HG02970 (cell line): ENCODE results near the gene ERAL1.
"Not testable (repeated sequence)": the region's sequence is repeated elsewhere in the genome, so short reads cannot be mapped to it uniquely, and the experiment has no call there.

ENCODE experiments used
- ATAC-seq: cut with Tn5 transposase; IDR thresholded peaks from one replicate; pipeline ENCODE4 v1.9.1; 2021; ENCODE audit warnings: mild to moderate bottlenecking, moderate library complexity, moderate number of reproducible peaks; ENCODE audit not compliant: unreplicated experiment, low FRiP score

The ERAL1 gene

DNA sequence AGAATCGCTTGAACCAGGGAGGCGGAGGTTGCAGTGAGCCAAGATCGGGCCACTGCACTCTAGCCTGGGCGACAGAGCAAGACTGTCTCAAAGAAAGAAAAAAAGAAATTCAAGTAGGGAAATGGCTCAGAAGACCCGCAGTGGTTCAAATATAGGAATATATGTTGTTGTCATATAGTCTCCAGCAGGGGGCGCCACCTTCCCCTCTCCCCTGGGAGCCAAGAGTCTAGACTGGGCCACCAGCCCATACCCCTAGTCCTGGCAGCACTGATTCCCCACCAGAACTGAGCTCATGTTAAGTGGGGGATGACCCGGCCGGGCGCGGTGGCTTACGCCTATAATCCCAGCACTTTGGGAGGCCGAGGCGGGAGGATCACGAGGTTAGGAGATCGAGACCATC is 6.1 kb upstream of the ERAL1 start:
- not testable (repeated sequence) for ATAC-seq

DNA sequence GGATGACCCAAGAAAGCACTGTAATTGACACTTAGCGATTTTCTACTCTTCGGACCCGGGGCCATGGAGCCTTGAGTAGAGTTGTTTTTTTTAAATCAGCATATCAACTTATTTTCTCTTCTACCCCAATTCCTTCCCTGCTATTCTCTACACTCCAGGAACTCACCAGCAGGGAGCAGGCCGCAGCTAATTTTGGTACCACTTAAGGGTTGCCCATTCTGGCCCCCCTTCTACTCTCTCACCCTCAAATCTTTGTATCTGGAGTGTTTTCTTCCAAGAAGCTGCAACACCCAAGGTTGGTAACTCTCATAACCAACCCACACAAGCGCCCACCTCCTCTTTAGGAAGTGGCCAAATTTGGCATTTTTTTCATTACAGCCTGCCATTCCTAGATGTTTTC is 5.5 kb upstream of the ERAL1 start:
- no peak for ATAC-seq

GRCh38 chr17:28853295-28853694 is 1.5 kb upstream of the ERAL1 start:
- no peak for ATAC-seq

GRCh38 chr17:28855336-28855679 is 492 bp downstream of the ERAL1 start:
- no peak for ATAC-seq

- no peak for ATAC-seq
Measured at GRCh38 chr17:28856028-28856574, 1.3 kb downstream of the ERAL1 start.

- ATAC-seq: no peak
Measured at GRCh38 chr17:28857905-28858800, 3.3 kb downstream of the ERAL1 start.

GRCh38 chr17:28858801-28859355 is 4.1 kb downstream of the ERAL1 start:
- ATAC-seq: no peak

DNA sequence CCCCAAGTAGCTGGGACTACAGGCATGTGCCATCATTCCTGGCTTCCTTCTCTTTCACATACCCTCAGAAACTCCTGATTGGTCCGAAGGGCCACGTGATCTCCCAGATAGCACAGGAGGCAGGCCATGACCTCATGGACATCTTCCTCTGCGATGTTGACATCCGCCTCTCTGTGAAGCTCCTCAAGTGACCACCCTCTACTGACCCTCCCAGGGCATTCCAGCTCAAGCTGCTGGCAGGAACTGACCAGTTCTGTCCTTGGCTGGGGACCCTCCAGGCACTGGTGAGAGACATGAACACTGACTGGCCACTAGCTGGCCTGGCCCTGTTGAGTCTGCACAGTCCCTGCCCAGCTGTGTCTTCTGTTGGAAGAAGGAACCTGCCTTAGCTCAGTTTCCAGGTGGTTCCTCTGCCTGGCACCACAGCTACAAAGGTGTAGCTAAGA is 5.6 kb downstream of the ERAL1 start:
- no peak for ATAC-seq

- ATAC-seq: no peak
Measured at GRCh38 chr17:28861393-28862203, 6.8 kb downstream of the ERAL1 start.

DNA sequence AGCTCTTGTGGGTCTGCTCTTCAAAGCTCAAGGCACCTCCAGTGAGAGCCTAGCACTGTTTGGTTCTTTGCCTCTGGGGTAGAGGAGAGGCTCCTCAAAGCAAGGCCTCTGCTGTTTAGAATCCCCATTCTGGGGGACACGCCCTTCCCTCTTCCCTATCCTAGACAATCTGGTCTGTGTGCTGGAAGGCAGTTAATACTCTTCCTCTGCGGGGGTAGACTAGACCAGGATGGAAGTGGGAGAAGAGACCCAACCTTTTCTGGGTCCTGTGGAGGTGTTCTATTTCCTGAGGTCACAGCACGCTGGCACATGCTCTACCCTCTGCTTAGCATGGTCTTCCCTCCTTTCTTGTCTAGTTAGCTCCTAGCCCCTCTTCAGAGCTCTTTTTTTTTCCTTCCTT is 7.7 kb downstream of the ERAL1 start:
- no peak for ATAC-seq

DNA sequence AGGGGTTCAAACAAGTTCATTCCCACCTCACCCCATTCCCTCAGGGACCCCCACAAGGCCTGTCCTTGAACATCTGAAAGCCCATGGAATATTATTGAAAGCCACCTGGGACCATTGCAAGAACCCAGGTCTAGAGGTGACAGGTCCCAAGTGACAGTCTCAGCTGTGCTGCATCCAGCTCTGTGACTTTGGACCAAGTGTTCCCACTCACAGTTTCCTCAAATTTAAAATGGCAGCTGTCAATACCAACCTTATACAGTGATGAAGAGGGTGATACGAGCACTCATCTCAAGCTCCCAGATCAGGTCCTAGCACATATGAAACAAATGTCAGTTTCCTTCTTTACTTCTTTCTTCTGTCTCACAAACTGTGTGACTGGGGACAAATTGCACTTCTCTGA is 9.1 kb downstream of the ERAL1 start:
- no peak for ATAC-seq

- ATAC-seq: no peak
Measured at GRCh38 chr17:28864991-28865849, 10.4 kb downstream of the ERAL1 start.

DNA sequence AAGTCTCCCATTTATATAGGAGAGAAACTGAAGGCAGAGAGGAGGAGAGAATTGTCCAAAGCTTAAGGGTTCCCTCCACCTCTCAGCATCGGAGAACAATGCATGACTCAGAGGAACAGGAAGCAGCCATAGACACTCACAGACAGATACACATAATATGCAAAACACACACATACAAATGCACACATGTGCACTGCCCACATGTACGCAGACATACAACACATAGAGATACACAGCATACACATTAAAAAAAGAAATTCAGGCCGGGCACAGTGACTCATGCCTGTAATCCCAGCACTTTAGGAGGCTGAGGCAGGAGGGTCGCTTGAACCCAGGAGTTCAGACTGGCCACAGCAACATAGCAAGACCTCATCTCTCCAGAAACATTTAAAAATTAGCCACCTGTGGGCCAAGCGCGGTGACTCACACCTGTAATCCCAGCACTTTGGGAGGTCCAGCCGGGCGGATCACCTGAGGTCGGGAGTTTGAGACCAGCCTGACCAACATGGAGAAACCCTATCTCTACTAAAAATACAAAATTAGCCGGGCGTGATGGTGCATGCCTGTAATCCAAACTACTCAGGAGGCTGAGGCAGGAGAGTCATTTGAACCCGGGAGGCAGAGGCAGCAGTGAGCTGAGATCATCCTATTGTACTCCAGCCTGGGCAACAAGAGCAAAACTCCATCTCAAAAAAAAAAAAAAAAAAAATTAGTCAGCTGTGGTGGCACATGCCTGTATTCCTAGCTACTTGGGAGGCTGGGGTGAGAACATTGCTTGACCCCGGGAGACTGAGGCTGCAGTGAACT is 11.3 kb downstream of the ERAL1 start:
- ATAC-seq: no peak

DNA sequence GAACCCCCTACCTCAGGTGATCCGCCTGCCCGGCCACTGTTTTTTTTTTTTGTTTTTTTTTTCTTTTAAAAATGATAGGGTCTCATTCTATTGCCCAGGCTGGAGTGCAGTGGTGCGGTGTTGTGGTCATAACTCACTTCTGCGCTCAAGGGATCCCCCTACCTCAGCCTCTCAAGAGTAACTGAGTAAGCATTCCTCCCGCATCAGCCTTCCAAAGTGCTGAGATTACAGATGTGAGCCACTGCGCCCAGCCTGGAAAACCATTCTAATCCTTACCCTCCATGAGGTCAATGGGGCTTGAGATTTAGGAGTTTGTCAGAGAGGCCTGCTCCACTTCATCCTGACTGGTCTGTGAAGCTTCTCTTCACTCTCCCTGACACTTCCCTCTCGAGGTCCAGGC is 12.5 kb downstream of the ERAL1 start:
- ATAC-seq: no peak

- ATAC-seq: no peak
Measured at GRCh38 chr17:28871056-28871579, 16.3 kb downstream of the ERAL1 start.

DNA sequence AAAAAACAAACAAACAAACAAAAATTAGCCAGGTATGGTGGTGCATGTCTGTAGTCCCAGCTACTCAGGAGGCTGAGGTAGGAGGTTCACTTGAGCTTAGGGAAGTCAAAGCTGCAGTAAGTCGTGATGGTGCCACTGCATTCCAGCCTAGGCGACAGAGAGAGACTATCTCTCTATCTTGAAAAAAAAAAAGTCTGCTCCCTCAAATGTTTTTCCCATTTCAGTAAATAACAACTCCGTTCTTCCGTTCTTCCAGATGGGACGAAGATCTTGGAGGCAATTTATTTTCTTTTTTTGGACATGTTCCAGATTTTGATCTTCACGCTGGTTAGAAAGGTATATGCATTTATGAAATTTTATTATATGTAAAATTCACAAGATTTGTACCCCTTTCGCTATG is 19.0 kb downstream of the ERAL1 start:
- ATAC-seq: no peak

DNA sequence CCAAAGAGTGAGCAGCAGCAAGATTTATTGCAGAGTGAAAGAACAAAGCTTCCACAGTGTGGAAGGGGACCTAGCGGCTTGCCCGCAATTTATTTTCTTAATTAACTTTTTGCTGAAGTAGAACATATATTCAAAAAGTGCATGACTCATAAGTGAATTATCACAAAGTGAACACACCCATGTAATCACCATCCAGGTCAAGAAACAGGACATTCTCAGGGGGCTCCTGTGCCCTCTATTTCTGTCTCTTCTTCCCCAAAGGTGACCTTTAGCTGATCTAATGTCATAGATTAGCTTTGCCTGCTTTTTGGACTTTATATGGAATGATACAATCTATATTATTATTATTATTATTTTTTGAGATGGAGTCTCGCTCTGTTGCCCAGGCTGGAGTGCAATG is 19.9 kb downstream of the ERAL1 start:
- ATAC-seq: no peak

- no peak for ATAC-seq
Measured at GRCh38 chr17:28875848-28876550, 21.2 kb downstream of the ERAL1 start.
